ENCODE results near the gene DCDC1.

DNA sequence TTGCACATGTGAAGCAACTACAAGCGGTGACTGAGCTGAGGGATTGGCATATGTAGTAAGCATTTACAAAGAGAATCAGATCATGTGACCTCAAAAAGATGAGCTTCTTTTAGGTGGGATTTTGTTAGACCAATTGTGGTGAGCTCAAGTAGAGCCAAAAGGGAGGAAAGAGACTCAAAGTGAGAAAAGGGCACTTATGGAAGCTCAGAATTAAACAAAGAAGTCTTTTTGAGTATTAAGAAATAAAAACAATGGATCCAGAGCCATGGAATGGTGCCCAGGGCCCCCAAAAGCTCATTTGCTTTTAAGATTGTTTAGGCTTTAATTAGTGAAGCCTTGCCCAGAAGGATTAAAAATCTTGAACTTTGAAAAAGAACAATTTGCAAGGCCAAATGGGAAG lies 536.7 kb downstream of the DCDC1 start:
- TF ChIP-seq CTCF (IDR thresholded peaks at IDR 0.05) (no peak), SIN3A (IDR thresholded peaks at IDR 0.05; ENCODE audit: borderline replicate concordance, insufficient read depth, low read depth, low read length) (no peak), POLR2AphosphoS5 (IDR thresholded peaks at IDR 0.05; ENCODE audit: low read depth, low read length) (no peak), REST (IDR thresholded peaks at IDR 0.05; ENCODE audit: insufficient read depth in 1 of 2, low read depth in 2 of 2, low read length in 1 of 2) (no peak)

Measured in Panc1 (cell line).